Measurements from ENCODE around the gene BCL2. TPM values are rescaled to one million over a fixed set of nuclear protein-coding genes. Genes with fewer than 3 reads are reported as not detected.
A peak's percentile ranks its signal among the peaks of the same experiment; 100 is the strongest.

Gene BCL2
- total RNA-seq, 1 experiment from 2014 or later: 1.3 TPM

- Mint-ChIP-seq H3K27ac (0 out of 7 replicates have a peak overlapping the region, but pooled peaks of 1 of the 3 experiments have one; percentile 21), H3K27me3 (ENCODE audit: low read depth) (no peaks in the 10 kb centered on the region; the same call in 1 of the 2 replicates), H3K36me3 (ENCODE audit: insufficient read depth in 1 of 3, low read depth in 3 of 3) (no peaks in the 10 kb centered on the region), H3K4me3 (no peak overlapping the region), H3K9me3 (no peaks in the 10 kb centered on the region), H3K4me1 (peaks cover 10 to 15% of the 10 kb centered on the region in 2 experiments)
- Histone ChIP-seq H2BK15ac (ENCODE audit: low read depth, low read length) (no peak overlapping the region), H2AK5ac (ENCODE audit: insufficient read length, low read length) (no peak overlapping the region), H2AFZ (ENCODE audit: low read length) (no peak overlapping the region), H4K91ac (ENCODE audit: insufficient read length, low read depth, low read length) (no peak overlapping the region), H3K23ac (ENCODE audit: insufficient read length, low read depth, low read length) (no peak overlapping the region), H3K79me1 (ENCODE audit: insufficient read depth, low read depth, low read length, poor library complexity, severe bottlenecking) (no peaks in the 10 kb centered on the region), H2BK12ac (ENCODE audit: insufficient read length, low read depth, low read length) (no peak overlapping the region), H3K27ac (ENCODE audit: insufficient read length, low read depth, low read length) (no peak overlapping the region), H2BK20ac (ENCODE audit: low read depth, low read length, poor library complexity, severe bottlenecking) (no peak overlapping the region), H4K5ac (ENCODE audit: insufficient read length, low read depth, low read length) (no peak overlapping the region), H3K23me2 (ENCODE audit: insufficient read length, low read depth, low read length, poor library complexity, severe bottlenecking) (no peaks in the 10 kb centered on the region), H3K9ac (ENCODE audit: extremely low read depth, insufficient read length, low read length) (no peak overlapping the region), H2BK120ac (ENCODE audit: low read depth, low read length, poor library complexity, severe bottlenecking) (no peak overlapping the region), H3K56ac (ENCODE audit: insufficient read length, low read depth, low read length) (no peak overlapping the region), H3K4me2 (ENCODE audit: insufficient read depth, insufficient read length, low read length) (no peak overlapping the region), H3K79me2 (ENCODE audit: insufficient read depth, low read length) (no peaks in the 10 kb centered on the region), H3K4ac (ENCODE audit: low read depth, low read length) (no peak overlapping the region), H4K8ac (replicated peaks; ENCODE audit: insufficient read length, low read depth, low read length) (no peak overlapping the region), H3T11ph (ENCODE audit: low read length) (no peak overlapping the region), H3K9me3 (ENCODE audit: control insufficient read depth, low read depth, low read length) (no peaks in the 10 kb centered on the region), H3K18ac (ENCODE audit: insufficient read length, low read depth, low read length) (no peak overlapping the region), H2BK5ac (ENCODE audit: insufficient read length, low read length) (no peak overlapping the region), H3K27me3 (ENCODE audit: insufficient read depth, low read length) (no peaks in the 10 kb centered on the region), H3K4me1 (ENCODE audit: insufficient read depth, low read length) (no peaks in the 10 kb centered on the region; the same call in 1 of the 2 replicates), H3K14ac (ENCODE audit: insufficient read depth, low read length) (no peak overlapping the region), H4K20me1 (ENCODE audit: control insufficient read depth, insufficient read depth, insufficient read length) (no peaks in the 10 kb centered on the region)
- no peak for DNase-seq
- no peak for TF ChIP-seq CTCF (conservative IDR thresholded peaks at IDR 0.05)
- 100% methylated on average over 1 of the region's 6 CpGs for WGBS (ENCODE audit: extremely low coverage, insufficient read length, low lambda C conversion rate)
These were observed 29.3 kb downstream of the BCL2 start for GRCh38 chr18:63290166-63290820.

All from H9 (cell line).